ENCODE measurements around the gene KLF1. TPM values are rescaled to one million over a fixed set of nuclear protein-coding genes. Genes with fewer than 3 reads are reported as not detected.
A peak's percentile ranks its signal among the peaks of the same experiment; 100 is the strongest.

KLF1 gene
- total and polyA plus RNA-seq, 12 donors, result 0.23 to 0.83 (median 0.24) TPM; not detected in 9

DNA sequence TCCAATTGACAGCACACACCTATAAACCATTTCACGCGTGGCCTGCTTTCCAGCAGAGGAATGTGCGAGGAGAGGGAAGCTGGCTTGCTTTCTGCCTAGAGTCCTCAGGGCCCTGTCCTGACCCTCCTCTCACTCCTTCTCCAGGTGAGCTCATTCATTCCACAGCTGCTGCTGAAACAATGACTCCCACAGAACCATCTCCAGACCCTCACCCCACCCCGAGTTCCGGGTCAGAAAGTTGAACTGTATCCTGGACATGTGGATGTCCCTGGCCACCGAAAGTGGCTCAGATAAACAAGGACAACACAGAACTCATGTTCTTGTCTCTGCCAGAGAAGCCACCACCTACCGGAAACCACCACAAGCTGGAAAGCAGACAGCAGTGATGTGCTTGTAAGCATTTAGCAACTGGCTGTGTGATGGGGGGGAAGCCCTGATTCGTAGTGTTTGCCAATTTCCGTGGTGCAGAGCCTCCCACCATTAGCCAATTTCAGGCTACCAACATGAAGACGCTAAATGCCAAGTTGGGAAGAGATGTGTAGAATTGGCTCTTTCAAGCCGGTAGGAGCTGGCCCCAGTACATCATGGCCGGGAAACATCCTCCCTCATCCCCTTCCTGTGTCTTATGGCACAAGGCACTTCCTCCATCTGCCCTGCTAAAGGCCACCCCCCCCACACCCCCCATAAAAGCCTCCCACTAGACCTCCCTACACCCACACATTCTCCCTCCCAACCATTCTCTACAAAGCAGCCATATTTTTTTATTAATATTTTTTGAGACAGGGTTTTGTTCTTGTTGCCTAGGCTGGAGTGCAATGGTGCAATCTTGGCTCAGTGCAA is 27.1 kb upstream of the KLF1 start:
- Histone ChIP-seq H3K27me3 (no peaks in the 10 kb centered on the region), H3K36me3 (replicated peaks in 1 of 2) (no peaks in the 10 kb centered on the region), H3K27ac (peak overlapping the region in 2 of 5 donors; percentile 61 to 76), H3K4me1 (replicated peaks in 1 of 2) (peaks cover 0 to 15% of the 10 kb centered on the region in 2 donors), H3K4me3 (no peak overlapping the region), H3K9me3 (replicated peaks in 1 of 3) (no peaks in the 10 kb centered on the region)
- TF ChIP-seq, protein P1, sequence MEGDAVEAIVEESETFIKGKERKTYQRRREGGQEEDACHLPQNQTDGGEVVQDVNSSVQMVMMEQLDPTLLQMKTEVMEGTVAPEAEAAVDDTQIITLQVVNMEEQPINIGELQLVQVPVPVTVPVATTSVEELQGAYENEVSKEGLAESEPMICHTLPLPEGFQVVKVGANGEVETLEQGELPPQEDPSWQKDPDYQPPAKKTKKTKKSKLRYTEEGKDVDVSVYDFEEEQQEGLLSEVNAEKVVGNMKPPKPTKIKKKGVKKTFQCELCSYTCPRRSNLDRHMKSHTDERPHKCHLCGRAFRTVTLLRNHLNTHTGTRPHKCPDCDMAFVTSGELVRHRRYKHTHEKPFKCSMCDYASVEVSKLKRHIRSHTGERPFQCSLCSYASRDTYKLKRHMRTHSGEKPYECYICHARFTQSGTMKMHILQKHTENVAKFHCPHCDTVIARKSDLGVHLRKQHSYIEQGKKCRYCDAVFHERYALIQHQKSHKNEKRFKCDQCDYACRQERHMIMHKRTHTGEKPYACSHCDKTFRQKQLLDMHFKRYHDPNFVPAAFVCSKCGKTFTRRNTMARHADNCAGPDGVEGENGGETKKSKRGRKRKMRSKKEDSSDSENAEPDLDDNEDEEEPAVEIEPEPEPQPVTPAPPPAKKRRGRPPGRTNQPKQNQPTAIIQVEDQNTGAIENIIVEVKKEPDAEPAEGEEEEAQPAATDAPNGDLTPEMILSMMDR (IDR thresholded peaks at IDR 0.05), result no peak
- intact Hi-C loops (cut with DNase I), result no loop called here
- DNase-seq, result peak in 2 of 7 donors; percentile 36 to 41
- WGBS, 4 donors, result 53 to 72% (median 61%) methylated on average over 12 of the region's 12 CpGs

DNA sequence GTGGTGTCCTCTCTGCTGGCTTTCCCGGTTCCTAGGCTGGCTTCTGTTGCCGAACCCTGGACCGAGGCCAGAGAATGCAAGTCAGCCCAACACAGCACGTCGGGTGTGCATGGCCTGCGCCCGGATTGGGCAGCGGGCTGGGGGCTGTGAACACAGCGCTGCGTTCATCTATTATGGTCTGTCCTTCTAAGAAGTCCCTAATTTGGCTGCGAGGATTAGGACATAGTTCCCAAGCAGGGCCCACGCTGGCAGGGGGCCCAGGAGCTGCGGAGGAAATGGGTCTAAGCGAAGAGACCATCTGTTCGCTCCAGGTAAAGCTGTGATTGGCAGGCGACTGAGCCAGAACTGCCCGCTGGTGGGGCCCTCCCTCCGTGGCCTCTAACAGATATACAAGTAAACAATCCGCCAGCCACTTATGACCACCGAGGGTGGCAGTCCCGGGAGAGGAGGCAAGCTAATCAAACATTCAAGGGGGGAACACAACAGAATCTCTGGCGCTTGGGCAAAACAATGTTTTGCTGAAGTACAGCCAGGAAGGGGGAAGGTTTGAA is 26.1 kb upstream of the KLF1 start:
- H3K4me3 ChIP-seq, result no peak overlapping the region
- peak overlapping the region in 3 of 5 donors; percentile 36 to 76 (median 61) for H3K27ac ChIP-seq
- peaks cover 0 to 15% of the 10 kb centered on the region in 2 donors for H3K4me1 ChIP-seq (replicated peaks in 1 of 2)
- DNase-seq, result peak in 6 of 7 donors; percentile 57 to 85 (median 64)
- WGBS, 4 donors, result 19 to 34% (median 27%) methylated on average over 13 to 22 of the region's 22 CpGs
- intact Hi-C loops (cut with DNase I), result no loop called here
- H3K36me3 ChIP-seq (replicated peaks in 1 of 2), result no peaks in the 10 kb centered on the region
- H3K9me3 ChIP-seq (replicated peaks in 1 of 3), result no peaks in the 10 kb centered on the region
- no peak for TF ChIP-seq POLR2A (IDR thresholded peaks at IDR 0.05)
- TF ChIP-seq, protein P1 (IDR thresholded peaks at IDR 0.05), result no peak
- H3K27me3 ChIP-seq, result no peaks in the 10 kb centered on the region

DNA sequence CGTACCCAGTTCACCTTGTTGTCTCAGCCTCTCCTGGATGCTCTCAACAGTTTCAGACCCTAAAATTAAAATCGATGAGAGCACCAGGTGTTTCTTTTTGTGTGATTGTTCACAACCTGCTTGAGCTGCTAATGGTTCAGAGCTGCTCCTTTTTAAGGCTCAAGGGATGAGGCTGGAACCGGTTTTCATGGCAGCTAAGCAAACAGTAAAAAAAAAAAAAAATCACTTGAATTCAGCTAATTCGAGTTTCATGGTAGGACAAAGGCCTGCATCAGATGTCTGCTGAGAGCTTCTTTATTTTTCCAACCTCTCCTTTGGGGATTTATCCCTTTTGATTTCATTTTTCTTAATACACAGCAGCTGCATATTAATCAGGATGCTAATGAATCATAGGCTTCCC is 25.6 kb upstream of the KLF1 start:
- intact Hi-C loops (cut with DNase I), result no loop called here
- WGBS, 4 donors, result 51 to 61% (median 54%) methylated on average over 4 of the region's 4 CpGs
- H3K4me3 ChIP-seq, result no peak overlapping the region
- no peak for TF ChIP-seq POLR2A (IDR thresholded peaks at IDR 0.05)
- TF ChIP-seq, protein P1 (IDR thresholded peaks at IDR 0.05), result no peak
- no peak for DNase-seq
- H3K9me3 ChIP-seq (replicated peaks in 1 of 3), result no peaks in the 10 kb centered on the region
- H3K27me3 ChIP-seq, result no peaks in the 10 kb centered on the region
- peaks cover 0 to 15% of the 10 kb centered on the region in 2 donors for H3K4me1 ChIP-seq (replicated peaks in 1 of 2)
- no peaks in the 10 kb centered on the region for H3K36me3 ChIP-seq (replicated peaks in 1 of 2)
- peak overlapping the region in 1 of 5 donors; percentile 61 for H3K27ac ChIP-seq

DNA sequence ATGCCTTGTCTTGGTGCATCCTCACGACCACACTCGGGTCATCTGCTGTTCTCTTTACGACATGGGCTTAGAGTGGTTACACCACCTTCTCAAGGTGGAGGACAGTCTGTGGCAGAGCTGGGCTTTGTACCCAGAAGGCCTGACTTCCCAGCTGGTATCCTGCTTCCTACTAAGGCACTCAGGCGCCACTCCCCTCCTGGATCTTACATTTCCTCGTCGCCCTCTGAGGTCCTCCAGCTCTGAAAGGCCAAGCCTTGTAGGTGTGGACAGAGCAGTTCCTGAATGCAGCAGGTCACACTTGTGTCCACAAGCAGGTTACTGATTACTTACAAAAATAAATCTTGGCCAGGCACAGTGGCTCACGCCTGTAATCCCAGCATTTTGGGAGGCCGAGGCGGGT is 20.2 kb upstream of the KLF1 start:
- WGBS, 4 donors, result 87 to 96% (median 90%) methylated on average over 6 to 9 of the region's 9 CpGs
- TF ChIP-seq, protein P1 (IDR thresholded peaks at IDR 0.05), result no peak
- H3K27me3 ChIP-seq, result no peaks in the 10 kb centered on the region
- H3K36me3 ChIP-seq (replicated peaks in 1 of 2), result no peaks in the 10 kb centered on the region
- H3K27ac ChIP-seq, result no peak overlapping the region
- intact Hi-C loops (cut with DNase I), result no loop called here
- H3K4me1 ChIP-seq (replicated peaks in 1 of 2), result peaks cover 0 to 1% of the 10 kb centered on the region in 2 donors
- DNase-seq, result no peak
- no peak overlapping the region for H3K4me3 ChIP-seq
- no peaks in the 10 kb centered on the region for H3K9me3 ChIP-seq (replicated peaks in 1 of 3)
